Left forelimb (tissue), 1 donor: ENCODE data around the gene MSL1.

ENCODE experiments used
- DNase-seq: peaks from one replicate; pipeline ENCODE4 v3.0.0-alpha.2; 2018; ENCODE audit warnings: low spot score

The MSL1 gene

DNA sequence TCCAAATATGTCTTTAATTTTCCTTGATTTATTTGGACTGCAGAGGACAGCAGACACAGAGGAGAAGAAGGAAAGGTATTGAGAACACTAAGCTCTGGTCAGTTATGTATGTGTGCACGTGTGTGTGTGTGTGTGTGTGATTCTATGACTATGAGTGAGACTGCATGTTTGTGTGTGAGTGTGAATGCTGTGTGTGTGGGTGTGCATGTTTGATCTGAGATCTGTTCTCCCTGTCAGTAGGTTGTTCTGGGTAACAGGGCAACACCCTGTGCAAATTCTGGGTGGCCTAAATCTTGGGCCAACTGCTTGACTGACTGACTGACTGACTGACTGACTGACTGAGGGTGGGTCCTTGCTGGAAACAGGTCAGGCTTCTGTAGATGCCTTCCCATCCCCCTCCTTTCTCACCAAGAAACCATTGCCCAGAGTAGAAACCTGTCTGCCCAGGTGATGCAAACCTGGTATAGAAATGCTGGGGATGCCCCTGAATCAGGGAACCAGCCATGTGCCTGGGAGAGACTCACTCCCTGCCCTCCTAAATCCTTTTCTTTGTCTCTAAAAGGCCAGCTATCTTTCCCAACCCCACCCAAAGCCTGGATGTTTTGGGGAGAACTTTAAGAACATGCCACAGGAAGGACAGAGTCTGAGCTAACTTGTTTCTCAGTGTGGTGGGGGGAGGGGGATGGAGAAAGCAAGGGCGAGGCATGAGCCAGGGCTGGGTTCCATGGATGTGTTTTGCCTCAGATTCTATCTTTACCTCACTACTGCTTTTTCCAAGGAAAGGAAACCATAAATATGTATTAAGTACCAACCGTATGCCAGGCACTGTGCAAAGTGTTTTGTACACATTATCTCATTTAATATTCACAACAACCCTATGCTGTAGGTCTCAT is 16.9 kb upstream of the MSL1 start:
- no peak for DNase-seq

DNA sequence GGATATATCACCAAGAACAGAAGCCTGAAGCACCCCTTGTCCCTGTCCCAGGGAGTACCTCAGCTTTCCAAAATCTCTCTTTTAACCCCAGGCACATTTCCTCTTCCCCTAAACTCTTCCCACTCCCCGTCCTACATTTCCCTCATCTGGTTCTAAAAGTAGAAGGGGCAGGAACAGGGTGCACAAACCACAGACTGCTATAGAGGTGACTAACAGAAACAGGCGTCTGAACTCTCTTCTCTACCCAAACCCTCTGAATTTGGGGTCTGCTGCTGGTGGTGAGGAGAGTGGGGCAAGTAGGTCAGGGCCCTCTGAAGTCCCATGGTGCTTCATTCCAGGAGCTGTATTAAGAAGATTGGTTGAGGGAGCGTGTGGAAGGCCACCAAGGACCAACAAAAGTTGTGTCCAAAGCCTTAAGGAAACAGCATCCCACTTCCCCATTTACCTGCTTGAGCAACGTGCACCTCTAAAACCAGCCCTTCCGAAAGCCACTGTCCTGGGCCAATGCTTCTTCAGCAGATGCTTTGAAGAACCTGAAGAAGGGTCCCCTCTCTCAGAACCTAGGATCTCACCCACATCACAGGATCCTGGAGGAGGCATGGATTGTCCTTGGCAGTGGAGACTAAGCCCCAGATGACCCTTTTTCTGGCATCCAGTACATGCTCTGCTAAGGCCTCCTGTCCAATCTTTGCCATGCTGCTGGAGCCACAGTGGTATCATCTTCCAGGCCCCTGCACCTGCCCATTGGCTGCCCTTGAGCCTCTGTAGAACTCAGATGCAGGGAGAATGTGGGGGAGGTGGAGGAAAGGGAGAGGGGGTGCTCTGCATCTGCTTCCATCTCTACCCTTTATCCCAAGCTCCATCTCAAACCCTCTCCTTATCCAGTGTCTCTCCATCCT is 15.7 kb upstream of the MSL1 start:
- no peak for DNase-seq

DNA sequence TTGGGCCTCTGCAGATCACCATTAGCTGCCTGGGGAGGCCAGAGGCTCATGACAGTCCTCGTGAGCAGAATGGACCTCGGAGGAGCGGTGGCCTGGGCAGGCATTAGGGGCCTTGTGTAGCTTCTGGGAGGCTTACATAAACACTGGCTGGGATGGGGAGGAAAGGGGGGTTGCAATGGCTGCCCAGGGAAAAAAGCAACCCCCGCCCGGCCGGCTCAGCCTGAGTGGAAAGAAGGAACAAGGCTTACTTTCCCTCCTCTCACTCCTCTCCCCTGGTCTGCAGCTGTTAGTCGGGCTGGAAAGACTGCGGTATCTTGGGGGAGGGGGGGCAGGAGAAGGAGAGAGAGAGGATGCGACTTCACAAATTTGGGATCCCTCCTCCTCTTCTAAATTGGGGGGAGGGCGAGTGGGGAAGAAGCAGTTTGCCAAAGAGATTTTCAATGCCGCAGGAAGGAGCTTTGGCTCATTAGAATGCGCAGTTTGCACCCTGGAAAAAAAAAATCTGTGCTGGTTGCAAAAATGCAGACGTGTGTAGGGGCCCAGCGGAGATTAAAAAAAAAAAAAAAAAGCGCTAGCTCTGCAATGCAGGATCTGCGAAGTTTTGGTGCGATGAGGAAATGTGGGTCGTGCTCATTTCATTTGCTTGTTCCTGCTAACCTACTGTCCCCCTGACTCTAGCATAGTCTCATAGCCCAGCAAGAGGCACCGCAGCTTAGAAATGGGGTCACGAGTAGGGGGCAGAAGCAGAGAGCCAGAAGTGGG is 14.8 kb upstream of the MSL1 start:
- peak; percentile 82 for DNase-seq

GRCh38 chr17:40107522-40108174 is 14.1 kb upstream of the MSL1 start:
- DNase-seq, result no peak

GRCh38 chr17:40108970-40109824 is 12.6 kb upstream of the MSL1 start:
- no peak for DNase-seq

DNA sequence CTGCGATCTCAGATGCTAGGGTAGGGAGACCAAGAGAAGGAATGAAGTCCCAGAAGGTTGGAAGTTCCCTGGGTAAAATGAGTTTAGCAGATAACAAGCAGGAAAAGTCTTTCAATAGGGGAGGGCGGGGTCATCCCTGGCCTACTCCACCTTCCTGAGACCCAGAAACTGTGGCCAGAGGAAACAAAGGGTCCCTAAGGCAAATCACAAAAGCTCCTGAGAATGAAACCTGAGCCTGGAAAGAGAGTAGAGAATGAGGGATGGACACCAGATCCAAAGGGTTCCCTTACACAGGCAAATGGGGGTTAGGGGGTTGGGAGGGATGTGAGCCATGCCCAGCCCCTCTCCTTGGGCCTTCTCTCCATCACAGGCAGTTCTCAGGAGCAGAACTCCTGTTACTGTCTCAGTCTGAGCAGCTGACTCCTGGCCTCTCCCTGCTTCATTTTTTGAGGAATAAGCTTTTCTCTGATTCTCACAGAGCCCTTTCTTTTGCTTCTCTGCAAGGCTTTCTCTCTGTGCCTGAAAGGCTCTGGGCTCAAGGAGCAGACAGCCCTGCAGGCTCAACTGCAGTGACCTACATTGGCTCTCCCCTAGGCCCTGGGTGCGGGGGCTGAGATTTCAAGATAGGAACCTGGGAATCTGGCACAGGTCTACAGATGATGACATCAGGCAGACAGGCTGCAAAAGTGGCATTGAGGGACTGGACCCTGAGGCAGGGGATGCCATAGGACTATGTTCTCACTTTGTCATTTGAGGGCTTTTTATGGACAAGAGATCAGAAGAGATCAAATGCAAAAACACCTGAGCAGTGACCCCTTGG is 11.5 kb upstream of the MSL1 start:
- no peak for DNase-seq

- peak; percentile 89 for DNase-seq
Observed at GRCh38 chr17:40111221-40112128, 10.3 kb upstream of the MSL1 start.

GRCh38 chr17:40112191-40112711 is 9.5 kb upstream of the MSL1 start:
- DNase-seq, result peak; percentile 52

GRCh38 chr17:40112718-40113109 is 9.1 kb upstream of the MSL1 start:
- peak; percentile 70 for DNase-seq

- DNase-seq, result peak; percentile 94
Observed at GRCh38 chr17:40113110-40113906, 8.5 kb upstream of the MSL1 start.

DNA sequence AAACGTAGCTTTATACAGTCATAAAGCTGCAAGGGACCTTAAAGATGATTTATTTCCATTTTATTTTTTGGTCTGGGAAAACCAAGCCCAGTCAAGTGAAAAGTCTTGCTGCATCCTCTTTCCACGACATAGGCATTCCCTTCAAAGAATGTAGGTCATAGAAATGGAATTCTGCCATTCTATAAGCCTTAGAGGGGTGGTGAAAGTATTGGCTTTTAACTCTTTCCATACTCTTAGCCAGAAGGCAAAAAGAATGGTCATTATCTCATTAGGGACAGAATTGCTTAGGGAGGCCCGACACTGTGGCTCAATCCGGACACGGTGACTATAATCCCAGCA is 7.9 kb upstream of the MSL1 start:
- DNase-seq, result no peak

DNA sequence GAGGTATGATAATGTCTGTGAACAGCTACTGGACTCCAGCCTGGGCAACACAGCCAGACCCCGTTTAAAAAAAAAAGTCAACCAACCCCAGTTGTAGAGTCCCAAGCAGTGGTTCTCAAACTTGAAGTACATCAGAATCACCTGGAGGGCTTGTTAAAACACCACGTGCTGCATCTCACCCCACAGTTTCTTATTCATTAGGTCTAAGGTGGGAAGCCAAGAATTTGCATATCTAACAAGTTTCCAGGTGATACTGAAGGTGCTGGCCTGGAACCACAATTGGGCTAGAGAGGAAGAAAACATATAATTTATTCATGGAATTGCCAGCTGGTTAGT is 6.7 kb upstream of the MSL1 start:
- no peak for DNase-seq

DNA sequence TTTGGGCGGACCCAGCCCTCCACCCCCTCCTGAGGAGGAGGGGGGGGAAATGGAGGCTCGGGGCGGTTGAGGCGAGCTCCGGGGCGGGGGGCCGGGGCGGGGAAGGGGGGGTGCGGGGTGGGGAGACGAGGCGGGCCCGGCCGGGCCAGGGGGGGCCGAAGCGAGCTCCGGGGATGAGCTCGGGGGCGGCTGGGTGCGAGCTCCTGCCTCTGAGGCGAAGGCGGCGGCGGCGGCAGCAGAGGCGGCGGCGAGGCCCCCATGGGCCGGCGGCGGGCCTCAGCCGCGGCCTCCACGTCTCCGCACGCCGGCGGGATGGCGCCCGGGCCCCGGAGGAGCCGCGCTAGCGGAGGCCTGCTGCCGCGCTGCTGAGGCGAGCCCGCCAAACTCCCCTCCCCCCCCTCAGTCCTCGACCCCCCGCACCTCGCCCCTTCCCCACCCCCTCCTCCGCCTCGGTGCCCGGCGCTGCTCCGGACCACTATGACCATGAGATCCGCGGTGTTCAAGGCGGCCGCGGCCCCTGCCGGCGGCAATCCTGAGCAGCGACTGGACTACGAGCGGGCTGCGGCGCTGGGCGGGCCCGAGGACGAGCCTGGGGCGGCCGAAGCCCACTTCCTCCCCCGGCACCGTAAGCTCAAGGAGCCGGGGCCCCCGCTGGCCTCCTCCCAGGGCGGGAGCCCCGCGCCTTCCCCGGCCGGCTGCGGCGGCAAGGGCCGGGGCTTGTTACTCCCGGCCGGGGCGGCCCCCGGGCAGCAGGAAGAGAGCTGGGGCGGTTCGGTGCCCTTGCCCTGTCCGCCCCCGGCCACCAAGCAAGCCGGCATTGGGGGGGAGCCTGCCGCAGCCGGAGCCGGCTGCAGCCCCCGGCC is 596 bp downstream of the MSL1 start:
- no peak for DNase-seq

DNA sequence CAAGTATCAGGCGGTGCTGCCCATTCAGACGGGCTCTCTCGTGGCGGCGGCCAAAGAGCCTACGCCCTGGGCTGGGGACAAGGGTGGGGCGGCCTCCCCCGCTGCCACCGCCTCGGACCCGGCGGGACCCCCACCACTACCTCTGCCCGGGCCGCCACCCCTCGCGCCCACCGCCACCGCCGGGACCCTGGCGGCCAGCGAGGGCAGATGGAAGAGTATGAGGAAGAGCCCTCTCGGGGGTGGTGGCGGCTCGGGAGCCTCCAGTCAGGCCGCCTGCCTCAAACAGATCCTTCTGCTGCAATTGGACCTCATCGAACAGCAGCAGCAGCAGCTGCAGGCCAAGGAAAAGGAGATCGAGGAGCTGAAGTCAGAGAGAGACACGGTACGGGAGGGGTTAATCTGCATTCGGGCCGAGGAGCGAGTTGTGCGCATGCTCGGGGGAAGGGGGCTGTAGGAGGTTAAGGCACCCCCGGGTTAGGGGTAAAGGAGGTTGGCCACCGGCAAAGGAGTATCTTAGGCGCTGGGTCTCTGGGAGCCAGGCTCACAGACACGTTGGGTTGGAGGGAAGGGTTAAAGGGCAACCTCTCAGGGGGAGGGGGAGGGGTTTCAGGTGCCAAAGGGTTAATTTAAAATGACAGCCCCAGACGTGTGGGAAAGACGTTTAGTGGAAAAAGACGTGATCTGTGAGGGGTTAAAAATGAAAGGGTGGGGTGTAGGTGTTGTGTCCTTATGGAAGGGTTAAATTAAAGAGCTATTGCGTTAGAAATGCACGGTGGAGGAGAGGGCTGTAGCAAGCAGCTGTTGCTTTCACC is 1.4 kb downstream of the MSL1 start:
- DNase-seq, result peak; percentile 79

DNA sequence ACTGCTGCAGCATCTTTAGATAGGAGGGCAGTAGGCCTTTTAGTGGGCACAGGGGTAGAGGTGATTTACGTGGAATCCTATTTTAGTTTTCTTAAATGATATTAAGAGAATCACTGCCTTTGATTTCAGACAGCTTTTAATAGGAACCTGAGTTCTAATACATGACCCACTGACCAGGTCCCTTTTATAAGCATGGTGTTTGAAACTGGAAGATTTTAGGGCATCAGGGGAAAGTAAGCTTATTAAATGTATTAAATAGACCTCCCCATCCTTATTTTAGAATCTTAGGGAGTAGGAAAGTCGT is 2.0 kb downstream of the MSL1 start:
- DNase-seq, result no peak
